GM19328 (cell line): ENCODE measurements around the gene RYR3.

Experiments used
- ATAC-seq: cut with Tn5 transposase; IDR thresholded peaks from one replicate; pipeline ENCODE4 v1.9.1; 2021; ENCODE audit warnings: mild to moderate bottlenecking, moderate library complexity; ENCODE audit not compliant: unreplicated experiment

Gene RYR3

DNA sequence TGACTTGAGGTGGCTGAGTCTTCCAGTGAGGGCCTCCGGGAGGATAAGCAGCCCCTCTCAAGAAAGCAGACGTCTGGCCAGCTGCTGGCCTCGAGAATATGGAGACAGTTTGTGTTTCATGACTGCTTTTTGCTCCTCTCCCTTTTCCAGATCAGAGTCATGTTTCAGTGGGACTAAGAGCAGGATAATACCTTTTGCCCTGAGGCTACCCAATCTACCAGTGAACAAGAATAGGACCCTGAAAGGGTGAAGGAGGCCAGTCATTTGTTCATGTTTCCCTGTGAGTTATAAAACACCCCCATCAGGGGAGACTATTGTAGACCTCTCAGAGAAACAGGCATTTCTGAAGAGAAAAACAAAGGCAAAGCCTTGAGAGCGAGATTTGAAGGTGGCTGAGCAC is 137.4 kb downstream of the RYR3 start:
- ATAC-seq: no peak

DNA sequence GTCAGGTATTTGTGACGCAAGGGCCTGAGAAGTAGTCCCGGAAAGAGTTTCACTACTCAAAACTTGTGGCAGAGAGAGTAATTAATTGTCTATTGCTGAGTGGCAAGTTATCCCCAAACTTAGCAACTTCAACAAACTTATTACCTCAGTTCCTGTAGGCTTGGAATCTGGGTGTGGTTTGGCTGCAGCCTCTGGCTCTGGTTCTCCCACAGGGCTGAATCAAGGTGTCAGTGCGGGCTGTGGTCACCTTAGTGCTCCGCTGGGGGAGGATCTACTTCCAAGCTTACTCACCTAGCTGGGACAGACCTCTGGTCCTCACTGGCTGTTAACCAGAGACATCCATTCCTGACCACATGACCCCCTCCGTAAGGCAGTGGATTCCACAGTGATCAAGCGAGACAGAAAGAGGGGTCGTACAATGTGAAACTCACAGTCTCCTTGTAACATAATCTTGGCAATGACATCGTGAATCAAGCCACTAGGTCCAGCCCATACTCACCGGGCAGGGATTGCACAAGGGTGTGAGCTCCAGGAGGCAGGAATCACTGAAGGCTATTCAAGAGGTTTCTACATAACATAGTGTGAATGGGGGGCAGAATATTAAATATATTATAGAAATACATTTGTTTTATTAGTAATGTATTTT is 138.3 kb downstream of the RYR3 start:
- no peak for ATAC-seq

GRCh38 chr15:33449810-33450209 is 139.0 kb downstream of the RYR3 start:
- no peak for ATAC-seq

- no peak for ATAC-seq
Measured at GRCh38 chr15:33451385-33451784, 140.6 kb downstream of the RYR3 start.

DNA sequence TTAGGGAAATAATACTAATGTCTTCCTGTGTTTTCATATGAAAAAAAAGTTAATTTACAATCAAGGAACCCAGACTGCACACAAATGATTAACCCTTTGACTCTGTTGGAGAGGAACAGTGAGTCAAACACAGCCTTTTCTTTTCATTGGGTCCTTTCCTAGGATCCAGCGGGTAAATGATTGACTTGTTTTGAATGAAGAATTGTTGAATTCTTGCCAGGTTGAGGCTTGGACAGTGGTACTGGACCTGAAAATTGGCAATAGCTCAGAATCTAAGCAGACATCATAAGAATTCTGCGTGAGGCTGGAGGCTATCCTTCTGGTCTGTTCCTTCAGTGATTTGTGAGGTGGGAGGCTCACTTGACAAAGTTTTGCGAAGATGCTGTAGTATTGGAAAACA is 143.0 kb downstream of the RYR3 start:
- ATAC-seq: no peak

DNA sequence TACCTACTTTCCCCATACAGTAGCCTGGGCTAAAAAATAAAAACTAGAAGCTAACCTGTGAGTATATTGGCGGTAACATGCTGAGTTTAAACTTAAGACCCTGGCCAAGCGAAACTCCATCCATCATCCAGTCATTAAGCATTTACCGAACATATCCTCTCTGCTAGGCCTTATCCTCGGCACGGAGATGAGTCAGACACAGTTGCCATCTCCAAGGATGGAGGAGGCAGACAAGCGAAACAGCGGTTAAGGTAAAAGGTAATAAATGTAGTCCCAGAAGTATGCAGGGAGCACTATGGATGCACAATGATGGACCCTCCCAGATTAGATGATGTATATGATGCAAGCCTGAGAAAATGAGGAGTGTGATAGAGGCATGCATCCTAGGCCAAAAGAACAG is 143.6 kb downstream of the RYR3 start:
- ATAC-seq: no peak

DNA sequence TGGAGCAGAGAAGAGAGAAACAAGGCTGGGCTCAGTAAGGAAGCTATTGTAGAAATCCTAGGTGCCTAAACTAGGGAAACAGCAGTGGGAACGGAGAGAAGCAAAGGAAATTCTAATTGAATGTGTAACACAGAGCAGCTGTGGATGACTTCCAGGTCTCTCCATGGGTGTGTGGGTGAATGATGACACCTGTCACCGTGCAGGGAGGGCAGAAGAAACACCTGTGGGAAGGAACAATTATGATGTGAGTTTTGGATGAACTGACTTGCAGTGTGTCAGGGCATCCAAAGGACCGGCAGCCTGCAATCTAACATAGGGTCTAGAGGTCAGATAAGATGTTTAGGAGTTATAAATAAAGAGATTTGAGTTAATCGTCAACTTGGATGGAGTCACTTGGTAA is 144.2 kb downstream of the RYR3 start:
- ATAC-seq: no peak

DNA sequence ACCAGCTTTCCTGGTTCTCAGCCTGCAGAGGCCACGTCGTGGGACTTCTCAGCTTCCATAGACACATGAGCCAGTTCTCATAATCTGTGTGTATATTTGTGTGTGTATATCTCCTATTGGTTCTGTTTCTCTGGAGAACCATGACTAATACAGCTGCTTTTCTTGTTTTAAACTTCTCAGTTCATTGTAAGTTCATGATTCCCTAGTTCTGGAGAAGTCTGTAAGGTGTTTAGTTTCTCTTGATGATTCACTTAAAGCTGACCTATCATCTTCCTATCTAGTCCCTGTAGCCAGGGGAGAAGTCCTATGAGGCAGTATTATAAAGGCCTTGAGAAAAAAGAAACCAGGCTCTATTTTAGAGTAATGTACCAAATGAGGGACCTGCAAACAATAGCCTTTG is 147.7 kb downstream of the RYR3 start:
- no peak for ATAC-seq

- ATAC-seq: no peak
Measured at GRCh38 chr15:33460166-33460805, 149.5 kb downstream of the RYR3 start.

GRCh38 chr15:33461671-33462070 is 150.9 kb downstream of the RYR3 start:
- no peak for ATAC-seq

- no peak for ATAC-seq
Measured at GRCh38 chr15:33467146-33467815, 156.5 kb downstream of the RYR3 start.

GRCh38 chr15:33467816-33468163 is 157.0 kb downstream of the RYR3 start:
- ATAC-seq: no peak

GRCh38 chr15:33468740-33469139 is 158.0 kb downstream of the RYR3 start:
- ATAC-seq: no peak

- ATAC-seq: no peak
Measured at GRCh38 chr15:33473005-33473404, 162.2 kb downstream of the RYR3 start.

GRCh38 chr15:33473714-33474113 is 162.9 kb downstream of the RYR3 start:
- ATAC-seq: no peak

GRCh38 chr15:33476076-33476475 is 165.3 kb downstream of the RYR3 start:
- no peak for ATAC-seq

DNA sequence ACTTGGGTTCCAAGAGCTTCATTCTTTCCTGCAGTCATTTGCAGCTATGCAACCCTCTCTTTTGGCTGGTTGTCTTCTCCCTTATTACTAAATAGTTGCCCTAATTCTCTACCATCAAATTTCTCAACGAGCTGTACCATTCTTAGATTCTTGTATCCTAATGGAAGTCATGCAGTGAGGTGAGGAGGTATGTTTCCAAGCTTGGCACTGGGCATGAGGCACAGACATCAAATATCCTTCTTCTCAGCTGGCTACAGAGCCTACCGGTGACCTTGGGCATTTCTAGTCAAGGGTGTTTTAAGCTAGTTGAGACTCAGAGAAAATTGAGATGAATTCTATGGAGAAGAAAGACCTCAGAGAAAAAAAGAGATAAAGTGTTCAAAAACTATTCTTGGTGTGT is 166.1 kb downstream of the RYR3 start:
- ATAC-seq: no peak

GRCh38 chr15:33489335-33489734 is 178.6 kb downstream of the RYR3 start:
- no peak for ATAC-seq

DNA sequence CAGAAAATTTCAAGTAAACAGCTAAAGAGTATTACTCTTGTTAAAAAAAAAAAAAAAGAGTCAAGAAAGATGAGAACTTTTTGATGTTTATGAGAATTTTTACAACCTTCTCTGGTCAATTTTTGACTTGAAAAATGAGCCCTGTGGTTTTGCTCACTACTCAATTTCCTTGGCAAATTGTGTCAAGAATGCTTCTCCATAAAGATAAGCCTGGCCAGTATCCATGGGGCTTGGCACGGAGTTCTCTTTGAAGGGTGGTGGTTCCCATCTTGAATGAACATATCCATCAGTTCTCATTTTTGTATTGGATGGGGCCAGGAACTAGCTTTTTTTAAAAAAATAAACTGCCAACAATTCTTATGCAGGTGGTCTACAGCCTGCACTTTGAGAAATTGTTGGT is 179.9 kb downstream of the RYR3 start:
- ATAC-seq: no peak

GRCh38 chr15:33492434-33493052 is 181.8 kb downstream of the RYR3 start:
- ATAC-seq: no peak

GRCh38 chr15:33494306-33494705 is 183.5 kb downstream of the RYR3 start:
- no peak for ATAC-seq
